ENCODE results near the gene DPP10.
A peak's percentile ranks its signal among the peaks of the same experiment; 100 is the strongest.
"Not testable (repeated sequence)": the region's sequence is repeated elsewhere in the genome, so short reads cannot be mapped to it uniquely, and the experiment has no call there.

The DPP10 gene

DNA sequence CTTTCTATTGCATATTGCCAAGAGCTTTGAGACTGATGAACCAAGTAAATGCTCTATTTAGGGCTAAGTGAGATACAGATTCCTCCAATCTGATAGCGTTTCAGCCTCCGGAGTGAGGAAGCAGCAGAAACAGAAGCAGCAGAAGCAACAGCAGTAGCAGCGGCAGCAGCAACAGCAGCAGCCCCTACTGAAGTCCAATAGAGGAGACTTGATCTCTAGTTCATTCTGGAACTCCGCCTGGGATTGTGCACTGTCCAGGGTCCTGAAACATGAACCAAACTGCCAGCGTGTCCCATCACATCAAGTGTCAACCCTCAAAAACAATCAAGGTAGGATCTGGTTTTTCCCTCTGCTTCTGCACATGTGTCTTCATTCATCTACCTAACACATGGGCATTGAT lies at the start of gene DPP10:
DPP10 (plus strand) TSS at position 132 of the 400 bp plus-strand sequence.
- DNase-seq: peak; percentile 12

DNA sequence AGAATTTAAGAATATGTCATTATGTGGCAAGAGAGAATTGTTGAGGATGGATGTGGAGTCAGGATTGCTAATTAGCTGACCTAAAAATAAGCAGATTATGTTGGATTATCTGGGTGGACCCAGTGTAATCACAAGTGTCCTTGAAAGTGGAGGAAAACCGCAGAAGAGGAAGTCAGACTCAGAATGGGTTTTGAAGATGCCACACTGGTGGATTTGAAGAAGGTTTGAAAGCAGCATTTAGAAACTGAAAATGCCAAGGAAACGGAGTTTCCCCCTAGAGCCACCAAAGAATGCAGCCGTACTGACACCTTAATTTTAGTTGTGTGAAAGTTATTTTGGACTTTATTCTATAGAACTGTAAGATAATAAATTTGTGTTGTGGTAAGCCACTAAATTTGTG lies 41.6 kb upstream of the DPP10 start:
- DNase-seq: no peak

DNA sequence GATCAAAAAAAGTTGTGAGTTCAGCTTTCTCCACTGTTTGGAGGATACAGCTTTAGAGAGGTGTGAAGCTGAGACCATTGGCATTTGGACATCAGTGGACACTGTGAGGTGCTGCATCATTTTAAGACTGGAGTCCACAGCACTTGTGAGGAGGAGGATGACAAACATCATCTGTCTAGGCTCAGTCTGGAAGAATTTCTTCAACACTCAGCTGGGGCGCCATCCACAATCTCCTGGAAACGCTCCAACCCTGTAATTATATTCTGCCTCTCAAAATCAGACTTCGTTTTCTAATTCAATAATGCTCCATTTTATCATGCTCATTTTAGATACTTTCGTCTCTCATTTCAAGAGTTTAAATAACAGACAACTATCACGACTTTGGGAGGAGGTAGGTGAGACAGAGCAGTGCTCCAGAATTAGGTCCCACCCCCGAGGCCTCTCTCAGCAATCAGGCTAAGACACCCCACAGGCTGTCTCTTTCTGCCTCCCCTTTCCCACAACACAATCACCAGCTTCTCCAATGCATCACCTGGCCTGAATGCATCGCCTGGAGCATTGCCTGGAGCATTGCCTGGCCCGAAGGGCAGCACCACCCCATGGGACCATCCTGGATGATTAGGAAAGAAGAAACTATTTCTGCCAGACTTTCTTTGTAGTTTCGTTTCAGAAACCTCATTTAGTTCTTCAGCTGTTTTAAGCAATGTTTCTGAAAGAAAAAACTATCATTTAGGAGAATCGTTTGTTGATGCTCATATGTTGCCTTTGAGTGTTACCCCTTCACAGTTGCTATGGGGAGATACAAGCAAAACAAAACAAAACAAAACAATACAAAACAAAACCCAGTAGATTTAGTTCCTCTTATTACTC lies 37.0 kb upstream of the DPP10 start:
- no peak for DNase-seq

DNA sequence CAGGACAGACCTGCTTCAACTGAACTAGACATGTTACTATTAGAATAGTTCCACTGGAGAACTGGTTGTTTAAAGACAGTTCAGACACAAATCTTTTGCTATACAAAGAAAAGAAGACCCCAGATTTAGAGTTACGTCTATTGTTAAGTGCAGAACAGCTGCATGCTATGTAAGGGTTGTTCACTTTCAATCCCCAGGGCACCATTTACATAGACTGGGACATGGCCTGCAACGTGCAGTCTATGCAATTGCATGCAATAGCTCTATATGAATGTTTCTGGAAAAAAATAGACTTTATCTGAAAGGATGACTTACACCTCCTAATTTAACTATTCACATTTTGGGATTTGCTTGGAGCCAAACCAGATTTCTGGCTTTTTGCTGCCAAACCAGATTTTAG lies 36.1 kb upstream of the DPP10 start:
- DNase-seq: no peak

DNA sequence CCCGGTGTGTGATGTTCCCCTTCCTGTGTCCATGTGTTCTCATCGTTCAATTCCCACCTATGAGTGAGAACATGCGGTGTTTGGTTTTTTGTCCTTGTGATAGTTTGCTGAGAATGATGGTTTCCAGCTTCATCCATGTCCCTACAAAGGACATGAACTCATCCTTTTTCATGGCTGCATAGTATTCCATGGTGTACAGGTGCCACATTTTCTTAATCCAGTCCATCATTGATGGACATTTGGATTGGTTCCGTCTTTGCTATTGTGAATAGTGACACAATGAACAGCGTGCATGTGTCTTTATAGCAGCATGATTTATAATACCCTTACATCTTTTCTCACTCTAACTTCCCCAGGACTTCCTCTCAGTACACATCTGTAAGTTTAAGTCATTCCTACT lies 35.1 kb upstream of the DPP10 start:
- DNase-seq: not testable (repeated sequence)

DNA sequence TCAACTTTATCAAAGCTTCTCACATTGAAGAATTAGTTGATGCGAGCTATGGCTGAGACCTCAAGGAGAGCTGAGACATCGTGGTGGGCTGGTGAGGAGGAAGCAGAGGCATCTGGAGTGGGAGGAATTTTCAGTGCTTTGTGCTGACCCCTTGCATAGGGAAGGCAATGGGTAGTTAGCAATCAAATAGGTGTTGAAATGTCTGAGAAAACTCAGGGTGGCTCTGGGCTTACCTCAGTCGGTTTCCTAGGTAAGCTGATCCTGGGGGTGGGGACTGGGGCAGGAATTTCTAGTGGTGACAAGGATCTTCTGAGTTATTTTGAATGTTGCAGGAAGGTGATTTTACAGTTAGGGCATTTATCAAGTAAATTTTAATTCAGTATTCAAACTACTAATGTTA lies 20.7 kb upstream of the DPP10 start:
- DNase-seq: no peak

DNA sequence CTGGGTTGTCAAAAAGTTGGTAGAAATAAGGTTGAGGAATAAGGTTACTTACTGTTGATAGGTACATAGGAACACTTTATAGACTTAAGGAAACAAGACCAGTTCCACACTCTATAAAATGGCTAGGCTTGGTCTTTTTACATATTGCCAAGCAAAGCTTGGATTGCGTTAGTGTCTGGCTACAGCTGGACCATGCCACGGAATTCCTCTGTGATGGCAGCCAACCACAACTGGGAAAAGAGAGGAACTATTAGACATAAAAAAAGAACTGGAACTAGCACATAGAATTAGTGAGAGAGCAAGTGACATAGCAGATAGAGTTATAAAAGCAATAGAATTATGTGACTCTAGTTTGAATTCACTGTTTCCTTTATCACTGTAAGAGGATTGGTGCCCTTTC lies 17.7 kb upstream of the DPP10 start:
- DNase-seq: no peak

DNA sequence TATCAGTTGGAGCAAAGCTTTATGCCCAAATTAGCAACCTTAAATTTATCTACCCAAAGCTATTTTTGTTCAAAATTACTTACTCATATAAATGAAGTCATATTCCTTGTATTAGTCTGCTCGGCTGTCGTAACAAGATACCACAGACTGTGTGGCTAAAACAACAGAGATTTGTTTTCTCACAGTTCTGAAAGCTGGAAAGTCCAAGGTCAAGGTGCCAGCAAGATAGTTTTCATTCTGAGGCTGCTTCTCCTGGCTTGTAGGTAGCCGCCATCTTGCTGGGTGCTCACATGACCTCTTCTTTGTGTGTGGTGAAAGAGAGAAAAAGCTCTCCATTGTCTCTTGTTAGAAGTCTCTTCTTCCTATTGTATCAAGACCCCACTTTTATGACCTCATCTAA lies 15.7 kb upstream of the DPP10 start:
- no peak for DNase-seq

DNA sequence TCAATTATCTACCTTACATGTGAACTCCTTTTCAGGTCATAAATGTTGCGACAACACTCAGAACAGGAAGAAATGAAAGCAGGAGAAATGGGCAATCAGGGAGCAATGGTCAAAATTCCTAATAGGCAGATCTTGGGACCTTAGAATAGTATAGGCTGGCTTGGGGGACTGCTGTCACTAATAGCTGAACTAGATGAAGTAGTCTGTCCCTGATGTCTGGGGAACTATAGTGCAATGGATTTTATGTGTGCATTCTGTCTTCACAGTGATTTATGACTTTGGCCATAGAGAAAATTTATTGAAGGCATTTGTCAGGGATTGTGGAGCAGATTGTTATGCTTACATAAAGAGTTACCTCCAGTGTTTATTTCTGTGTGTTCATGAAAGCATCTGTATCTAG lies 6.1 kb upstream of the DPP10 start:
- DNase-seq: no peak

DNA sequence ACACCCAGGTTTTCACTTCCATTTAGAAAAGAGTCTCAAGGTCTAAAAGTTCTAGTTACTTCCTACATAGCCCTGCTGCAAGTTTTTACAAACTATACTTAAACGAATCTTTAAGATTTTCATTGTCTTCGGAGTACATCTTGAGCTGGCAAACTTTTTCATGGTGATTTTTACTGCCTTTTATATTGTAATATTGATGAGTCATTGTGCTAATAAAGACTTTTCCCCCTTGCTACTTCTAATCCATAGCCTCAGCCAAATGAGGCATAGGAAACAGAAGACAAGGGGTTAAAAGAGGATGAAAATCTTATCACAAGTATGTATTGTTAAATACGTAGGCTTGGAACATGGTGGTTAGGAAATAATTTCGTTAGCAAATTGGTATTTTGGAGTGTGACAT lies 4.1 kb downstream of the DPP10 start:
- DNase-seq: no peak

DNA sequence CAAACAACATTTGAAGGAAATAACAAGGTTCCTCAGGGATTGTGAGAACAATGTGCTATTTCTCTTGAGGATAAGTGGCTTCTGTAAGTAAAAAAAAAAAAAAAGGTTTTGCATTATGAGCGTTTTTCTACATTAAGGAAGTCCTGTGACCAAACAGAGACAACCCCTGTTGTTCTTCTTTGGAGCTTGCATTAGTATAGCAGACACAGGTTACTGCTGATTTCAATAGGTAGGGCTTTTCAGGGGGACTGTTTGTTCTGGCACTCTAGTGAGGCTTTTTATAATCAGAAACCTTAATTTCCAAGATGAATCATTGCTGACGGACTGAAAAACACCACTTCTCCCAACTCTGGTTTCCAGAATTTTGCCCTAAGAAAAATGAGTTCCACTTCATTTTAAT lies 8.2 kb downstream of the DPP10 start:
- no peak for DNase-seq

DNA sequence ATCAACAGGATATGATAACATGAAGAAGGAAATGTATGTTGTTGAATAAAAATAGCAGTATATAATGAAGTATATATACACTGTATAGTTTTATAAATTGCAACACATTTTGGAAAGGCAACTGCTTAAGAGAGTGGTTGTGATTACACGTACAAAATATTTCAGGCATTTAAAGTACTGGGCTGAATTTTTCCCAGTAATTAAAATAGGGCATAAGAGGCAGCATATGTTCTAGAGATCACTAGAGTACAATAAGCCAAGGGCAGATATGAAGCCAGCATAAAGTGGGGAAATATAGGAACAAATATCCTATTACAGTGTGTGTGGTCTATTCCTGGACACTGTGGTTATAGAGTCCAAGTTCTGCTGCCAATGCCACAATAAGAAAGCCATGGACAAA lies 14.1 kb downstream of the DPP10 start:
- no peak for DNase-seq

DNA sequence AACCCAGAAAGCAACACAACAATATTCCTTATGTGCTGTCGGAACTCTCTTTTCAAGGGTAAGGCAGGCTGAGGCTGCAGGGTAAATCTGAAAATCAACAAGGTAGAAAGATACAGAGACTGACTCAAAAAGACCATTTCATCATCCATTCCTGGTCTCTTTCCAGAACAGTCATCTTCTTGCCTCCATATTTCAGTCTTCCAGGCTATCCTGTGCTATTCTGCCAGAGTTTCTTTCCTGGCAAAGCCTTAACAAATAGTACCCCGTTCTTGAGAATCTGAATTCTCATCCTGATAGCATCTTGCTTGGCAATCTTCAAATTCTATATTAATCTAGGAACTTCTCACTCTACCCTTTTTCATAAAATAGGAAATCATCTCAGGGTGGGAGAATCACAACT lies 15.5 kb downstream of the DPP10 start:
- DNase-seq: no peak

DNA sequence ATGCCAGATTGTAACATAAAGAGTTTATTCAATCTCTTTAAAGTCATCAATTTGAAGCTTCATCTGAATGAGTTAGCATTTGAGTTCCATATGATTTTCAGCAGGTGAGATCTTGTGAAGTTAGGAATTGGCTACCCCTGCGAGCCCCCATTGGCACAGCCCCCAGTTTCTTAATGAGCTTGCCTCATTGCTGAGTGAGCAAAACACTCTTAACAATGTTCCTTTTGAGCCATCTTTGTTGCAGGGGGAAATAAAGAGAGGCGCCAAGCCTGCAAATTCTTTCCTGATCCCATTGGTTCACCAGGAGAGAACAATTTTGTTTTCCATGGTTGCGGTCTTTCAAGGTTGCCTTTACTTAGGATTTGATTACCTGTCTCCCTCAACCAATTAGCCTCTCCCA lies 18.7 kb downstream of the DPP10 start:
- no peak for DNase-seq

DNA sequence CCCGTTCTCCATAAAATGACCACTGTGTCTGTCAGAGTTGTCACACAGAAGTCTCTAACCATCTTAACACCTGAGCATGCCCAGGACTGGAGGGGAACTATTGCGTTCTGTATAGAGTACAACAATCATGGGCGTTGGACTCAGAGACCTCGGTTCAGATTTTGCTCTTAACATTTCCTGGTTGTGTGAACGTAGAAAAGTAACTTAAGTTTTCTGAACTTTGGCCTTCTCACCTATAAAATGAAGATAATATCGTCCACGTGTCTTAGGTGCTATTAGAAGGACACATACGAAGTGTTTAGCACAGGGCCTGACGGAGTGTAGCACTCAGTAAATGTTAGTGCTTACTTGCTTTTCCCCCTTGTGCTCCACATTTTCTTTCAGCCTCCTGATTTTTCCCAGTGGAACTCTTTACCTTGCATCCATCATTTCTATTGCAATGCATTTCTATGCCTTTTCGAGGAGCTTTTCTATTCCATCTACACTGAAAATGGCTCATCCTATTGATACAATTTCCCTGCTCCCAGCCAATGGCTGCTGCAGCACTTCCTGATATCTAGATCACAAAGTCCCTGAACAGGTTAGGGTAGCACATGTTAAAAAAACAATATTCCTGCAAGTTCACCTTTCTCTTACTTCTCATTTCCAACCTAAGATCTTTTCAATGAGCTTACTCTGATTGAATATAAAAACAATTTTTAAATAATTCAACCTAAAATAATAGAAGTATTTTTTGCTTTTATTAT lies 22.7 kb downstream of the DPP10 start:
- DNase-seq: no peak

DNA sequence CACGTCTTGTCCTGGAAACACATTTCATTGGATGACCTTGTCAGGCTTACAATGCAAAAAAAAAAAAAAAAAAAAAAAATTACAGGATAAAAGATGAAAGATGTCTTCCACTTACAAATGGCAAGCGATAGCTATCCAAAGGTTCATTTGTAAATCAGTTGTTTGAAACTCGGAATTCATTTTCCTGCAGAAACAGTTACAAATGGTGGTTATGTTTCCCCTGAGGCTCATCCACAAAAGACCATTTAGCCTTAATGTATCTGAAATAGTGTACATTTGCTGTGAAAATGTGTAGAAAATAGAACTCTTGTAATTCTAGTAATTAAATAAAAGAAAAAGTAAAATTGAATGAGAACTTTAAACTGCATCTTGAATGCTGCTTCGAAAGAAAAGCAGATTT lies 25.9 kb downstream of the DPP10 start:
- no peak for DNase-seq

DNA sequence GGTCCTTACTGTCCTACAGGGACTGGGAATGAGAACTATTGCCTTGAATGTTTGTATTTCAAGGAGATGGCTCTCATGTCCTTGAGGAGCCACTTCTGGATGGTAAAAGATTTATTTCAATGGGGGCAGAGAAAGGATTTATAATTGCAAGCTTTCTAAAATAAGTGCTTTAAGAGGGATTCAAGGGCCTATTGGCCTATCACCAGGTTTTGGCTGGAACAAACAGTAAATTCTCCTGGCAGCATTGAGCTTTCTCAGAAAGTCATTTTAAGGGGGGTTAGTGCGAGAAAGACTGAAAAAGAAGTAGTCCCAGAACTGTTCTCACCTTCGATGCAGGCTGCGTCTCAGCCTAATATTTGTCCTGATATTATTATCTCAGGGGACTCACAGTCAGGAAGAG lies 29.8 kb downstream of the DPP10 start:
- no peak for DNase-seq

DNA sequence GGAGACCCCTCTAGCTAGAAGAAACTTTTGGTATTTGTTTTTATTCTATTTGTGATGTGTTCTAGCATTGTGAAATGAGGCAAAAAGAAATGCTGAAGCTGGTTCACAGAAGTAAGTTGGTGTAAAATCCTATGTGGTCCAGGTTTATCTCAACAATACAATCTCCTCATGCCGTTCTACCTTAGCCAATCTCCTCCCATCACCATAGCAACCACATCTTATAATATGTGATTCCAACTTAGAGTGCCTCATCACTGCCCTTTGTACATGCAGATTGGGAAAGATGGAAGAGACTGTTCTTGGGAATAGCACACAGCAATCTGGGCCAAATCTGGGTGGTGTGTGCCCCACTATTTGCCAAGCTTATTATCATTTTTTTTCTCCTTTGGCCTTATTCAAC lies 30.3 kb downstream of the DPP10 start:
- DNase-seq: no peak

DNA sequence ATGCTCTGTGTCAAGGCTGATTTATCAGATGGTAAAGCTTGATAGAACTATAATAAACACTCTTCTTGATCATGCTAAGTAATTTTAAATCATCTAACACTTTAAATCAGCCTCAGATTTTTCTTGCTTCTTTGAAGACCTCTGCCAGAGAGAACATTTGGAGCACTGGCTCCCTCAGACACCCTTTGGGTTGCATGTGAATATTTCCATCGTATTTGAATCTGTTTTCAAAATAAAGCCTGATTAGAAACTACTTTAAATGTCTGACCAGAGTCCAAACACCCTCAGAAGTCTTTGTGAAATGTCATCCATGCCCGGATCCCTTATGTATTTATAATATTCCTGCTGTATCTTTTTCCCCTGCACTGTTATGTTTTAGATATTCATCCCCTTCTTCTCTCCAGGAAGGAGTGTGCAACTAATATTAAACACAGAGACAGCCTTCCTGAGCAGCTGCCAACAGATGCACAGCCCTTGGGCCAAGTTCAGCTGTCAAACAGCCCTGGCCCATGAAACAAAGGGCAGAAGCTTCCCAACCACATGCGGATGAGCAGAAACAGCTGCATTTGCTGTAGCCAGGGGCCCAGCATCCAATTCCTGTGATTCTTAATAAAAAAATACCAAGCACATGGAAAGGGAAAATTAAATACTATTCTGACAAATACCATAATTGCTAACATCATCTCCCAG lies 46.5 kb downstream of the DPP10 start:
- no peak for DNase-seq

DNA sequence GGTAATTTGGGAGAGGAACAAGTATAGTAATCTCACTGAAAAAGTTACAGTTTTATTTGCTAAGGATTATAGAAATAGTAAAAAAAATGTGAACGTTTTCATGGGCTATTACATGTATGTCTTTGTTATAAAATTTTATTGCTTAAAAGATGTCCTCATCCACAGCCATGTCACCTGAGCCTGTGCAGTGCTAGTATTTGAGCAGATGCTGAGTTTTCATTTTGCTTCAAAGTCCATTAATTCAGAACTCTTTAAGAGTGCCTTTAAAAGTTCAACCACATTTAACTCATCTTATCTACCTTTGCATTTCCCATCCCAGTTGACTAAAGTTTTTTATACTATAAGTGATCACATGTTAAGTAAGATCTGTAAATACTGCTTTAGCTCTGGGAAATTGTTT lies 52.6 kb downstream of the DPP10 start:
- DNase-seq: no peak

DNA sequence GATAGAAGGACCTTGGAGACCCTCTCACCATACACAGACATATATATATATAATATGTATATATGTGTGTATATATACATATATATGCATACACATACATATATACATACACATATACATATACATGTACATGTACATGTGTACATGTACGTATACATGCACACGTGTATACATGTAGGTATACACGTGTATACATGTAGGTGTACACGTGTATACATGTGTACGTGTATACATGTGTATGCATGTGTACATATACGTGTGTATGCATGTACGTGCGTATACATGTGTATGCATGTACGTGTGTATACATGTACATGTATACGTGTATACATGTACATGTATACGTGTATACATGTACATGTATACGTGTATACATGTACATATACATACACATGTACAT lies 54.5 kb downstream of the DPP10 start:
- no peak for DNase-seq

DNA sequence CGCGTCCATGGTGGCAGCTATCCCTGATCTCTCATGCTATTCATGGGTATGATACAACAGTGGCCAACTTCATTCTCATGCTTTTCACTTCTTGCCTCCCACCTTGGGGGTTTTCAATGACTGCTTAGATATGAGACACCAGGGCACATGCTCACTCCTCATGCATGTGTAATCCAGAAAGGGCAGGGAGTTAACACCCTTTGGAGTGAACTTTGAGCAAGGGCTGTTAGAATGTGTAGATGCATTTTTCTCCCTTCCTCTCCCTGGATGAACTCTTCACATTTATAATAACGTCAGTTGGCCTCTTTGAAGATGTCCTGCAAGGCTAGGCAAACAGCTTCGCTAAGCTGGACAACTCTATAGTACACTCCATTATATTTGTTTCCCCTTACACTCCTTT lies 56.7 kb downstream of the DPP10 start:
- DNase-seq: no peak

DNA sequence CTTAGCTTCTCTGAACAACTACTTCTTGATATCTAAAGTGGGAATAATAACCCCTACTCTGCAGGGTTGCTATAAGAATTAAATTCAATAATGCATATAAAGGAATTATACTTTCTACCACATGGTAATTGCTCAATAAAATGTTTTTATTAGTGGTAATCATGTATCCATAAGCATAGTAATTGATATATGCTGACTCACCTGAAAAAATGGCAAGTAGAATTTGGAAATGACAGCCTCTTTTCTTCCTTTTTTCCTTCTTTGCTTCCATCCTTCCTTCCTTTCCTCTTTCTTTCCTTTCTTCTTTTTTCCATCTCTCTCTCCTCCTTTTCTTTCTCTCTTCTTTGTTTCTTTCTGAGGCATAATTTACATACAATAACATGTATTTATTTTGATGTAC lies 65.3 kb downstream of the DPP10 start:
- DNase-seq: no peak

DNA sequence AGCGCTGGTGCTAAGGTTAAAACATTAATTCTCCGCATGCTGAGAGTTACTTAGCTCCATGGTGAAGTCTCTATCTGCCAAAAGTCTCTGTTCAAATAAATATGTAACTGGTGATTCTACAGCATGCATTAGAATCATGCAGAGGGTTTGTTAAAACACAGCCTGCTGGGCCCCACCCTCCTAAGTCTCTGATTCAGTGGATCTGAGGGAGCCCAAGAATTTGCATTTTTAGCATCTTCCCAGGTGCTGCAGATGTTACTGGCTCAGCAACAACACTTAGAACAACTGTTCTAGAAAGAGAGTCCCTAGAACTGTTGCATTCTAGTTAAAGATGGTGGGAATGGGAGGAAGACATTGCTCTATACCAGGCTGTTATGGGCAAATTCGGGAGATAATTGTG lies 73.4 kb downstream of the DPP10 start:
- no peak for DNase-seq
